Measurements from ENCODE around the gene ARID3A. TPM values are rescaled to one million over a fixed set of nuclear protein-coding genes. Genes with fewer than 3 reads are reported as not detected.

Gene ARID3A
- total RNA-seq, 1 donor from 2014 or later: 83.0 TPM

DNA sequence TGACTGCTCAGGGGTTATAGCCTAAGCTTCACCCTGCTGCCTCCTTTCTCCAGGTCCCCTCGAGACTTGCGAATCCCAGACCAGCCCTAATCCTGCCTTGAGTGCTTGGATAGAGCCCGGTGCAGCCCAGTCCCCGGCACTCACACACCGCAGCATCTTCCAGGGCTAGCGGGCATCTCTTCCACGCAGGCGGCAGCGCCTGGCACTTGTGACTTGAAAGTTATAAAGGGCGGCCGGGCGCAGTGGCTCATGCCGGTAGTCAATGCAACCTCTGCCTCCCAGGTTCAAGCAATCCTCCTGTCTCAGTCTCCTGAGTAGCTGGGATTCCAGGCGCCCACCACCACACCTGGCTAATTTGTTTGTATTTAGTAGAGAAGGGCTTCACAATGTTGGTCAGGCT is 60.2 kb downstream of the ARID3A start:
- Mint-ChIP-seq H3K36me3 (no peaks in the 10 kb centered on the region), H3K4me3 (no peak overlapping the region), H3K9me3 (no peaks in the 10 kb centered on the region), H3K27me3 (no peaks in the 10 kb centered on the region), H3K4me1 (ENCODE audit: unreplicated experiment) (peaks cover 6% of the 10 kb centered on the region), H3K27ac (no peak overlapping the region)
- TF ChIP-seq, protein P1, sequence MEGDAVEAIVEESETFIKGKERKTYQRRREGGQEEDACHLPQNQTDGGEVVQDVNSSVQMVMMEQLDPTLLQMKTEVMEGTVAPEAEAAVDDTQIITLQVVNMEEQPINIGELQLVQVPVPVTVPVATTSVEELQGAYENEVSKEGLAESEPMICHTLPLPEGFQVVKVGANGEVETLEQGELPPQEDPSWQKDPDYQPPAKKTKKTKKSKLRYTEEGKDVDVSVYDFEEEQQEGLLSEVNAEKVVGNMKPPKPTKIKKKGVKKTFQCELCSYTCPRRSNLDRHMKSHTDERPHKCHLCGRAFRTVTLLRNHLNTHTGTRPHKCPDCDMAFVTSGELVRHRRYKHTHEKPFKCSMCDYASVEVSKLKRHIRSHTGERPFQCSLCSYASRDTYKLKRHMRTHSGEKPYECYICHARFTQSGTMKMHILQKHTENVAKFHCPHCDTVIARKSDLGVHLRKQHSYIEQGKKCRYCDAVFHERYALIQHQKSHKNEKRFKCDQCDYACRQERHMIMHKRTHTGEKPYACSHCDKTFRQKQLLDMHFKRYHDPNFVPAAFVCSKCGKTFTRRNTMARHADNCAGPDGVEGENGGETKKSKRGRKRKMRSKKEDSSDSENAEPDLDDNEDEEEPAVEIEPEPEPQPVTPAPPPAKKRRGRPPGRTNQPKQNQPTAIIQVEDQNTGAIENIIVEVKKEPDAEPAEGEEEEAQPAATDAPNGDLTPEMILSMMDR (conservative IDR thresholded peaks at IDR 0.05): no peak
- no peak for DNase-seq (ENCODE audit: extremely low spot score, unreplicated experiment)

- Mint-ChIP-seq H3K27ac (no peak overlapping the region), H3K4me3 (no peak overlapping the region), H3K9me3 (no peaks in the 10 kb centered on the region), H3K27me3 (no peaks in the 10 kb centered on the region), H3K4me1 (ENCODE audit: unreplicated experiment) (peaks cover 6% of the 10 kb centered on the region), H3K36me3 (peaks cover 3% of the 10 kb centered on the region)
- TF ChIP-seq, protein P1 (conservative IDR thresholded peaks at IDR 0.05): no peak
- DNase-seq (ENCODE audit: extremely low spot score, unreplicated experiment): no peak
Observed at GRCh38 chr19:988081-988480, 62.2 kb downstream of the ARID3A start.

DNA sequence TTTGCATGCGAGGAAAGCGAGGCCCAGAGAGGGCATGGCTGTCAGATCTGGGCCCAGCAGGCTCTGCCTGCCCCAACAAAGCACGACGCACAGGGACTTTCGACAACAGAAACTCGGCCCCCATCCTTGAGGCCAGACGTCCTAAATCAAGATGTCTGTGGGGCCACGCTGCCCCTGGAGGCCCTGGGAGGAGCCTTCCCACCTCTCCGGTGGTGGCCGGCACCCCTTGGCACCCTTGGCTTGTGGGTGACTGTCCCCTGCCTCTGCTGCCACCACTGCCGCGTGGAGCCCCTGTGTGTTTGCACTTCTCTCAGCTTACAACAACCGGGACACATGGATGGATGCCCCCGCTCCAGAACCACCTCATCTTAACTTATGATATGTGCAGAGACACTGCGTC is 62.7 kb downstream of the ARID3A start:
- H3K9me3 Mint-ChIP-seq: no peaks in the 10 kb centered on the region
- H3K27ac Mint-ChIP-seq: no peak overlapping the region
- TF ChIP-seq, protein P1 (conservative IDR thresholded peaks at IDR 0.05): no peak
- peaks cover 3% of the 10 kb centered on the region for H3K36me3 Mint-ChIP-seq
- no peak for DNase-seq (ENCODE audit: extremely low spot score, unreplicated experiment)
- peaks cover 6% of the 10 kb centered on the region for H3K4me1 Mint-ChIP-seq (ENCODE audit: unreplicated experiment)
- no peaks in the 10 kb centered on the region for H3K27me3 Mint-ChIP-seq
- no peak overlapping the region for H3K4me3 Mint-ChIP-seq

- no peaks in the 10 kb centered on the region for H3K9me3 Mint-ChIP-seq
- H3K27me3 Mint-ChIP-seq: no peaks in the 10 kb centered on the region
- H3K4me1 Mint-ChIP-seq (ENCODE audit: unreplicated experiment): peaks cover 6% of the 10 kb centered on the region
- TF ChIP-seq, protein P1 (conservative IDR thresholded peaks at IDR 0.05): peak; percentile 40
- H3K36me3 Mint-ChIP-seq: peaks cover 3% of the 10 kb centered on the region
- no peak overlapping the region for H3K27ac Mint-ChIP-seq
- DNase-seq (ENCODE audit: extremely low spot score, unreplicated experiment): no peak
- H3K4me3 Mint-ChIP-seq: no peak overlapping the region
Observed at GRCh38 chr19:989381-990081, 63.7 kb downstream of the ARID3A start.

DNA sequence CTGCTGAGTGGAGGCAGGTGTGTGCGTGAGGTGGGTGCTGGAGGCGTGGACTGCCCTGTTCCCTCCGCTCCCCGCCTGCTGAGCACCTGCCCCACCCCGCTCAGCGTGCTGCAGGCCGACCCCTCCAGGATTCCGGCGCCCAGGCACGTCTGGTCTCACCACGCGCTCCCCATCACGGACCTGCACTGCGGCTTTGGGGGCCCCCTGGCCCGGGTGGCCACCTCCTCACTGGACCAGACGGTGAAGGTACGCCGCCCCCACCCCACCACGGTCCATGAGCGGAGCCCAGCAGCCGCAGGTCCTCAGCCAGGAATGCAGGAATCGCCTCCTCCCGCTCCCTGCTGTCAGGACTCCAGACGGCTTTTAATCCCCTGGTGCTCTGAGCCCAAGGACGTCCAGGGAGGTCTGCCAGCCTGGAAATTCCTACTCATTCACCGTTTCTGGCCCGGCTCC is 64.3 kb downstream of the ARID3A start:
- Mint-ChIP-seq H3K4me3 (no peak overlapping the region), H3K9me3 (no peaks in the 10 kb centered on the region), H3K27ac (no peak overlapping the region), H3K27me3 (no peaks in the 10 kb centered on the region), H3K4me1 (ENCODE audit: unreplicated experiment) (no peaks in the 10 kb centered on the region), H3K36me3 (peaks cover 3% of the 10 kb centered on the region)
- no peak for DNase-seq (ENCODE audit: extremely low spot score, unreplicated experiment)
- TF ChIP-seq, protein P1 (conservative IDR thresholded peaks at IDR 0.05): no peak

Data from type B pancreatic cell (in vitro differentiated cells).